Panc1 (cell line): ENCODE results near the gene MCM5.

Source experiments
- POLR2AphosphoS5 ChIP-seq: IDR thresholded peaks from 2 replicates; pipeline ENCODE4 v1.6.1; 2012; ENCODE audit warnings: mild to moderate bottlenecking, low read depth, low read length, moderate library complexity
- SIN3A ChIP-seq: IDR thresholded peaks from 2 replicates; pipeline ENCODE4 v1.6.1; 2012; ENCODE audit warnings: low read depth, mild to moderate bottlenecking, low read length, moderate library complexity, borderline replicate concordance; ENCODE audit not compliant: insufficient read depth
- TCF7L2 ChIP-seq: IDR thresholded peaks from 2 replicates; pipeline ENCODE4 v1.6.1; 2011; ENCODE audit warnings: mild to moderate bottlenecking, low read depth, low read length, inconsistent platforms
- TF ChIP-seq, protein P1 (sequence below): fragments of 450-650 bp; IDR thresholded peaks from 2 replicates; pipeline ENCODE4 v1.5.1; 2017; ENCODE audit warnings: mild to moderate bottlenecking

GRCh38 chr22:35448523-35448922 lies 48.6 kb downstream of the MCM5 start:
- TF ChIP-seq, protein P1, sequence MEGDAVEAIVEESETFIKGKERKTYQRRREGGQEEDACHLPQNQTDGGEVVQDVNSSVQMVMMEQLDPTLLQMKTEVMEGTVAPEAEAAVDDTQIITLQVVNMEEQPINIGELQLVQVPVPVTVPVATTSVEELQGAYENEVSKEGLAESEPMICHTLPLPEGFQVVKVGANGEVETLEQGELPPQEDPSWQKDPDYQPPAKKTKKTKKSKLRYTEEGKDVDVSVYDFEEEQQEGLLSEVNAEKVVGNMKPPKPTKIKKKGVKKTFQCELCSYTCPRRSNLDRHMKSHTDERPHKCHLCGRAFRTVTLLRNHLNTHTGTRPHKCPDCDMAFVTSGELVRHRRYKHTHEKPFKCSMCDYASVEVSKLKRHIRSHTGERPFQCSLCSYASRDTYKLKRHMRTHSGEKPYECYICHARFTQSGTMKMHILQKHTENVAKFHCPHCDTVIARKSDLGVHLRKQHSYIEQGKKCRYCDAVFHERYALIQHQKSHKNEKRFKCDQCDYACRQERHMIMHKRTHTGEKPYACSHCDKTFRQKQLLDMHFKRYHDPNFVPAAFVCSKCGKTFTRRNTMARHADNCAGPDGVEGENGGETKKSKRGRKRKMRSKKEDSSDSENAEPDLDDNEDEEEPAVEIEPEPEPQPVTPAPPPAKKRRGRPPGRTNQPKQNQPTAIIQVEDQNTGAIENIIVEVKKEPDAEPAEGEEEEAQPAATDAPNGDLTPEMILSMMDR, result no peak
- TF ChIP-seq POLR2AphosphoS5, result no peak
- no peak for TF ChIP-seq TCF7L2
- no peak for TF ChIP-seq SIN3A
